Gastroesophageal sphincter (tissue), 3 donors: ENCODE measurements around the gene GPLD1.

Source experiments
- CTCF ChIP-seq, 4 experiments: fragments of 200-600 bp in 2 of 4; fragments of 450-650 bp in 2 of 4; sonication (generic) in 1 of 4; IDR thresholded peaks; one replicate each; pipeline ENCODE4 v1.5.1; 2017 to 2019; ENCODE audit warnings: antibody characterized with exemption in 4 of 4, mild to moderate bottlenecking in 2 of 4, moderate library complexity in 2 of 4
- EP300 ChIP-seq: sonication (generic); formaldehyde crosslinking; IDR thresholded peaks from one replicate; pipeline ENCODE4 v1.6.1; 2017; ENCODE audit warnings: antibody characterized with exemption, mild to moderate bottlenecking
- POLR2A ChIP-seq, 2 donors: fragments of 450-650 bp; IDR thresholded peaks; one replicate each; pipeline ENCODE4 v1.6.1; 2017; ENCODE audit warnings: antibody characterized with exemption in 2 of 2, mild to moderate bottlenecking in 2 of 2, moderate library complexity in 1 of 2
- POLR2AphosphoS5 ChIP-seq: sonication (generic); formaldehyde crosslinking; IDR thresholded peaks from one replicate; pipeline ENCODE4 v1.6.1; 2017; ENCODE audit warnings: antibody characterized with exemption

- TF ChIP-seq POLR2A (IDR thresholded peaks at IDR 0.05): no peak
- TF ChIP-seq POLR2AphosphoS5: no peak
- no peak for TF ChIP-seq CTCF (IDR thresholded peaks at IDR 0.05)
- TF ChIP-seq EP300: no peak
Observed at GRCh38 chr6:24497254-24497970, 8.0 kb upstream of the GPLD1 start.
